Thyroid gland (tissue), 4 donors: ENCODE measurements around the gene CPPED1. TPM values are rescaled to one million over a fixed set of nuclear protein-coding genes. Genes with fewer than 3 reads are reported as not detected.
A peak's percentile ranks its signal among the peaks of the same experiment; 100 is the strongest.
"Not testable (repeated sequence)": the region's sequence is repeated elsewhere in the genome, so short reads cannot be mapped to it uniquely, and the experiment has no call there.

Experiments
- DNase-seq, 2 donors: peaks; one replicate each; pipeline ENCODE4 v3.0.0-alpha.2; 2019
- H3K27ac ChIP-seq, 3 donors: fragments of 200-600 bp; sonication (generic); 1 replicate in 2 of 3; 2 replicates in 1 of 3; pipeline ENCODE4 v1.5.1; 2016 to 2019; ENCODE audit warnings: mild to moderate bottlenecking in 1 of 3, moderate library complexity in 1 of 3
- H3K27me3 ChIP-seq: fragments of 200-600 bp; sonication (generic); one replicate; pipeline ENCODE4 v1.5.1; 2019
- H3K36me3 ChIP-seq, 2 donors: fragments of 200-600 bp; sonication (generic); one replicate each; pipeline ENCODE4 v1.5.1; 2016 to 2019
- H3K4me1 ChIP-seq, 2 donors: fragments of 200-600 bp; sonication (generic); one replicate each; pipeline ENCODE4 v1.5.1; 2017 to 2019
- H3K4me3 ChIP-seq, 3 donors: fragments of 200-600 bp; sonication (generic); replicated peaks in 1 of 3; 1 replicate in 2 of 3; 2 replicates in 1 of 3; pipeline ENCODE4 v1.5.1; 2016; ENCODE audit warnings: mild to moderate bottlenecking in 1 of 3
- H3K9me3 ChIP-seq: fragments of 200-600 bp; sonication (generic); one replicate; pipeline ENCODE4 v1.5.1; 2017
- POLR2A ChIP-seq, 2 donors: fragments of 450-650 bp; IDR thresholded peaks; one replicate each; pipeline ENCODE4 v1.6.1; 2017; ENCODE audit warnings: antibody characterized with exemption in 2 of 2, mild to moderate bottlenecking in 2 of 2, moderate library complexity in 1 of 2
- WGBS, 2 donors: methylation state at CpG; one replicate each; pipeline ENCODE4 v1.1.5; 2017; 5-methylcytosine and 5-hydroxymethylcytosine counted together
- intact Hi-C: fragments of 100-400 bp; cut with DNase I; formaldehyde crosslinking; loops from one replicate; pipeline ENCODE4 v1.15.1; 2023
- total RNA-seq, 4 donors: library from RNA; depleted of rRNA; stranded (reverse); fragments of >200 nt; gene quantifications; one replicate each; pipeline ENCODE4 v1.2.3, GENCODE V29; 2016
- TF ChIP-seq, protein P1 (sequence below), 6 experiments: fragments of 200-600 bp in 3 of 6; fragments of 450-650 bp in 3 of 6; sonication (generic) in 3 of 6; IDR thresholded peaks; one replicate each; pipeline ENCODE4 v1.5.1; 2016 to 2019; ENCODE audit warnings: antibody characterized with exemption in 6 of 6, mild to moderate bottlenecking in 2 of 6, inconsistent platforms in 1 of 6, moderate library complexity in 1 of 6

Gene CPPED1
- total RNA-seq, 4 donors from 2014 or later = 8.5 to 17.8 (median 16.8) TPM

GRCh38 chr16:12819126-12820117, 15.7 kb upstream of the CPPED1 start:
- no peaks in the 10 kb centered on the region for H3K27me3 ChIP-seq
- no peak overlapping the region for H3K27ac ChIP-seq
- DNase-seq = peak; percentile 56 to 69
- H3K4me3 ChIP-seq = no peak overlapping the region
- peaks cover 0 to 28% of the 10 kb centered on the region in 2 donors for H3K4me1 ChIP-seq
- TF ChIP-seq POLR2A (IDR thresholded peaks at IDR 0.05) = no peak
- TF ChIP-seq, protein P1, sequence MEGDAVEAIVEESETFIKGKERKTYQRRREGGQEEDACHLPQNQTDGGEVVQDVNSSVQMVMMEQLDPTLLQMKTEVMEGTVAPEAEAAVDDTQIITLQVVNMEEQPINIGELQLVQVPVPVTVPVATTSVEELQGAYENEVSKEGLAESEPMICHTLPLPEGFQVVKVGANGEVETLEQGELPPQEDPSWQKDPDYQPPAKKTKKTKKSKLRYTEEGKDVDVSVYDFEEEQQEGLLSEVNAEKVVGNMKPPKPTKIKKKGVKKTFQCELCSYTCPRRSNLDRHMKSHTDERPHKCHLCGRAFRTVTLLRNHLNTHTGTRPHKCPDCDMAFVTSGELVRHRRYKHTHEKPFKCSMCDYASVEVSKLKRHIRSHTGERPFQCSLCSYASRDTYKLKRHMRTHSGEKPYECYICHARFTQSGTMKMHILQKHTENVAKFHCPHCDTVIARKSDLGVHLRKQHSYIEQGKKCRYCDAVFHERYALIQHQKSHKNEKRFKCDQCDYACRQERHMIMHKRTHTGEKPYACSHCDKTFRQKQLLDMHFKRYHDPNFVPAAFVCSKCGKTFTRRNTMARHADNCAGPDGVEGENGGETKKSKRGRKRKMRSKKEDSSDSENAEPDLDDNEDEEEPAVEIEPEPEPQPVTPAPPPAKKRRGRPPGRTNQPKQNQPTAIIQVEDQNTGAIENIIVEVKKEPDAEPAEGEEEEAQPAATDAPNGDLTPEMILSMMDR (IDR thresholded peaks at IDR 0.05) = peak; percentile 61 to 88 (median 79)
- H3K9me3 ChIP-seq = no peaks in the 10 kb centered on the region
- no peaks in the 10 kb centered on the region for H3K36me3 ChIP-seq
- WGBS, 2 donors = 59 to 63% methylated on average over 18 of the region's 18 CpGs
- intact Hi-C loops = loop anchor here (10.0 kb wide), 2 partner anchors 365 to 485 kb away; no protein-coding TSS in a partner anchor

- intact Hi-C loops = loop anchor here (10.0 kb wide), 1 partner anchor 364 kb away; no protein-coding TSS in a partner anchor
- WGBS, 2 donors = 91 to 93% methylated on average over 4 of the region's 4 CpGs
Observed at GRCh38 chr16:12818326-12818725, 14.6 kb upstream of the CPPED1 start.

DNA sequence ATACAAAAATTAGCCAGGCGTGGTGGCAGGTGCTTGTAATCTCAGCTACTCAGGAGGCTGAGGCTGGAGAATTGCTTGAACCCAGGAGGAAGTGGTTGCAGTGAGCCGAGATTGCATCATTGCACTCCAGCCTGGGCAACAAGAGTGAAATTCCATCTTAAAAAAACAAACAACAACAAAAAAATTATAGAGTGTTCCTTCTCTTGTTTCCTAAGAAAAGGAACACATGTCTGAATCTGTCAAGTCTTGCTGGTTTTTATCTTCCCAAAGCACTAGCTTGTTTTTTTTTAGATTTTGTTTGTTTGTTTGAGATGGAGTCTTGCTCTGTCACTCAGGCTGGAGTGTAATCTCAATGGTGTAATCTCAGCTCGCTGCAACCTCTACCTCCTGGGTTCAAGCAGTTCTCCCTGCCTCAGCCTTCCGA, 13.1 kb upstream of the CPPED1 start:
- peak; percentile 73 to 75 for DNase-seq
- not testable (repeated sequence) for H3K27me3 ChIP-seq, H3K9me3 ChIP-seq, H3K4me3 ChIP-seq, H3K36me3 ChIP-seq
- WGBS, 2 donors = 28 to 31% methylated on average over 4 of the region's 4 CpGs
- Histone ChIP-seq H3K4me1 (peaks cover 0 to 30% of the 10 kb centered on the region in 2 donors), H3K27ac (peak overlapping the region; percentile 5 to 74 (median 62))
- intact Hi-C loops = loop anchor here (10.0 kb wide), 1 partner anchor 362 kb away; no protein-coding TSS in a partner anchor

More at GRCh38 chr16:12818326-12818725, 14.6 kb upstream of the CPPED1 start:
- Histone ChIP-seq H3K27me3 (no peaks in the 10 kb centered on the region), H3K36me3 (no peaks in the 10 kb centered on the region), H3K9me3 (no peaks in the 10 kb centered on the region), H3K27ac (no peak overlapping the region), H3K4me1 (peaks cover 0 to 28% of the 10 kb centered on the region in 2 donors), H3K4me3 (no peak overlapping the region)
- no peak for TF ChIP-seq POLR2A (IDR thresholded peaks at IDR 0.05)
- TF ChIP-seq, protein P1 (IDR thresholded peaks at IDR 0.05) = no peak
- no peak for DNase-seq

- Histone ChIP-seq H3K27me3 (no peaks in the 10 kb centered on the region), H3K36me3 (no peaks in the 10 kb centered on the region), H3K4me3 (no peak overlapping the region), H3K9me3 (no peaks in the 10 kb centered on the region), H3K4me1 (peaks cover 0 to 33% of the 10 kb centered on the region in 2 donors), H3K27ac (peak overlapping the region; percentile 37 to 59 (median 37))
- no peak for TF ChIP-seq POLR2A (IDR thresholded peaks at IDR 0.05)
- TF ChIP-seq, protein P1 (IDR thresholded peaks at IDR 0.05) = peak in 1 of 6 experiments; percentile 14
- WGBS, 2 donors = 81 to 85% methylated on average over 3 of the region's 3 CpGs
- no peak for DNase-seq
- intact Hi-C loops = loop anchor here (10.0 kb wide), 1 partner anchor 361 kb away; no protein-coding TSS in a partner anchor
Observed at GRCh38 chr16:12815361-12815760, 11.7 kb upstream of the CPPED1 start.

- H3K36me3 ChIP-seq, DNase-seq, H3K27me3 ChIP-seq, H3K9me3 ChIP-seq, H3K4me3 ChIP-seq, H3K27ac ChIP-seq: not testable (repeated sequence)
- intact Hi-C loops = loop anchor here (10.0 kb wide), 1 partner anchor 359 kb away; no protein-coding TSS in a partner anchor
- WGBS, 2 donors = 93 to 94% methylated on average over 2 to 3 of the region's 3 CpGs
- H3K4me1 ChIP-seq = peaks cover 0 to 33% of the 10 kb centered on the region in 2 donors
Observed at GRCh38 chr16:12813734-12814133, 10.0 kb upstream of the CPPED1 start.

DNA sequence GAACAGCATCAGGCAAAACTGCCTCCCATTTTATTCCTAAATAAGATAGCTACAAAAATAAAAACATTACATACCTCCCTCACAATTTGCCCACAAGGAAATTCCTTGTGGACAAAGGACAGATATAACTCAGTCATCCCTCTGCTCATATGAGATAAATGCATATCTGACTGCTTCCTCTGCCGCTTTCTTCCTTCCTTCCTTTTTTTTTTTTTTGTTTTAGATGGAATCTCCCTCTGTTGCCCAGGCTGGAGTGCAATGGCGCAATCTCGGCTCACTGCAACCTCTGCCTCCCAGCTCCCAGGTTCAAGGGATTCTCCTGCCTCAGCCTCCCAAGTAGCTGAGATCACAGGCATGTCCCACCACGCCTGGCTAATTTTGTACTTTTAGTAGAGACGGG, 9.6 kb upstream of the CPPED1 start:
- DNase-seq, H3K27ac ChIP-seq, H3K4me3 ChIP-seq, H3K36me3 ChIP-seq, H3K27me3 ChIP-seq, H3K9me3 ChIP-seq: not testable (repeated sequence)
- intact Hi-C loops = loop anchor here (10.0 kb wide), 1 partner anchor 359 kb away; no protein-coding TSS in a partner anchor
- peaks cover 0 to 33% of the 10 kb centered on the region in 2 donors for H3K4me1 ChIP-seq
- 75 to 89% methylated on average over 5 of the region's 5 CpGs for WGBS, 2 donors
